ENCODE results near the gene NDUFB1.
A peak's percentile ranks its signal among the peaks of the same experiment; 100 is the strongest.

NDUFB1 gene

GRCh38 chr14:92122351-92122677, 808 bp upstream of the NDUFB1 start:
- Histone ChIP-seq H3K27me3 (ENCODE audit: insufficient read depth, poor library complexity, severe bottlenecking) (no peaks in the 10 kb centered on the region), H3K27ac (replicated peaks) (peak overlapping the region; percentile 99), H3K4me3 (replicated peaks; ENCODE audit: insufficient read depth, low read length) (peak overlapping the region; percentile 81)
- no peak; the same call in 1 of the 2 replicates for TF ChIP-seq SPI1 (IDR thresholded peaks at IDR 0.05; ENCODE audit: borderline replicate concordance, low read depth)
- TF ChIP-seq POLR2AphosphoS5 (IDR thresholded peaks at IDR 0.05; ENCODE audit: low read depth) = no peak
- TF ChIP-seq, protein P1, sequence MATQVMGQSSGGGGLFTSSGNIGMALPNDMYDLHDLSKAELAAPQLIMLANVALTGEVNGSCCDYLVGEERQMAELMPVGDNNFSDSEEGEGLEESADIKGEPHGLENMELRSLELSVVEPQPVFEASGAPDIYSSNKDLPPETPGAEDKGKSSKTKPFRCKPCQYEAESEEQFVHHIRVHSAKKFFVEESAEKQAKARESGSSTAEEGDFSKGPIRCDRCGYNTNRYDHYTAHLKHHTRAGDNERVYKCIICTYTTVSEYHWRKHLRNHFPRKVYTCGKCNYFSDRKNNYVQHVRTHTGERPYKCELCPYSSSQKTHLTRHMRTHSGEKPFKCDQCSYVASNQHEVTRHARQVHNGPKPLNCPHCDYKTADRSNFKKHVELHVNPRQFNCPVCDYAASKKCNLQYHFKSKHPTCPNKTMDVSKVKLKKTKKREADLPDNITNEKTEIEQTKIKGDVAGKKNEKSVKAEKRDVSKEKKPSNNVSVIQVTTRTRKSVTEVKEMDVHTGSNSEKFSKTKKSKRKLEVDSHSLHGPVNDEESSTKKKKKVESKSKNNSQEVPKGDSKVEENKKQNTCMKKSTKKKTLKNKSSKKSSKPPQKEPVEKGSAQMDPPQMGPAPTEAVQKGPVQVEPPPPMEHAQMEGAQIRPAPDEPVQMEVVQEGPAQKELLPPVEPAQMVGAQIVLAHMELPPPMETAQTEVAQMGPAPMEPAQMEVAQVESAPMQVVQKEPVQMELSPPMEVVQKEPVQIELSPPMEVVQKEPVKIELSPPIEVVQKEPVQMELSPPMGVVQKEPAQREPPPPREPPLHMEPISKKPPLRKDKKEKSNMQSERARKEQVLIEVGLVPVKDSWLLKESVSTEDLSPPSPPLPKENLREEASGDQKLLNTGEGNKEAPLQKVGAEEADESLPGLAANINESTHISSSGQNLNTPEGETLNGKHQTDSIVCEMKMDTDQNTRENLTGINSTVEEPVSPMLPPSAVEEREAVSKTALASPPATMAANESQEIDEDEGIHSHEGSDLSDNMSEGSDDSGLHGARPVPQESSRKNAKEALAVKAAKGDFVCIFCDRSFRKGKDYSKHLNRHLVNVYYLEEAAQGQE (IDR thresholded peaks at IDR 0.05; ENCODE audit: insufficient replicate concordance, low read depth) = no peak
- TF ChIP-seq, protein P2, sequence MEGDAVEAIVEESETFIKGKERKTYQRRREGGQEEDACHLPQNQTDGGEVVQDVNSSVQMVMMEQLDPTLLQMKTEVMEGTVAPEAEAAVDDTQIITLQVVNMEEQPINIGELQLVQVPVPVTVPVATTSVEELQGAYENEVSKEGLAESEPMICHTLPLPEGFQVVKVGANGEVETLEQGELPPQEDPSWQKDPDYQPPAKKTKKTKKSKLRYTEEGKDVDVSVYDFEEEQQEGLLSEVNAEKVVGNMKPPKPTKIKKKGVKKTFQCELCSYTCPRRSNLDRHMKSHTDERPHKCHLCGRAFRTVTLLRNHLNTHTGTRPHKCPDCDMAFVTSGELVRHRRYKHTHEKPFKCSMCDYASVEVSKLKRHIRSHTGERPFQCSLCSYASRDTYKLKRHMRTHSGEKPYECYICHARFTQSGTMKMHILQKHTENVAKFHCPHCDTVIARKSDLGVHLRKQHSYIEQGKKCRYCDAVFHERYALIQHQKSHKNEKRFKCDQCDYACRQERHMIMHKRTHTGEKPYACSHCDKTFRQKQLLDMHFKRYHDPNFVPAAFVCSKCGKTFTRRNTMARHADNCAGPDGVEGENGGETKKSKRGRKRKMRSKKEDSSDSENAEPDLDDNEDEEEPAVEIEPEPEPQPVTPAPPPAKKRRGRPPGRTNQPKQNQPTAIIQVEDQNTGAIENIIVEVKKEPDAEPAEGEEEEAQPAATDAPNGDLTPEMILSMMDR (IDR thresholded peaks at IDR 0.05; ENCODE audit: insufficient read depth, low read length) = no peak
- TF ChIP-seq GABPA (IDR thresholded peaks at IDR 0.05; ENCODE audit: low read depth) = no peak
- DNase-seq (ENCODE audit: low read depth in 1 of 2, low spot score in 1 of 2) = no peak

GRCh38 chr14:92121207-92121669, 268 bp downstream of the NDUFB1 start:
- peak in 1 of 2 experiments; percentile 15 for DNase-seq (ENCODE audit: low read depth in 1 of 2, low spot score in 1 of 2)
- TF ChIP-seq, protein P1 (IDR thresholded peaks at IDR 0.05; ENCODE audit: insufficient replicate concordance, low read depth) = no peak
- TF ChIP-seq, protein P2 (IDR thresholded peaks at IDR 0.05; ENCODE audit: insufficient read depth, low read length) = no peak
- TF ChIP-seq GABPA (IDR thresholded peaks at IDR 0.05; ENCODE audit: low read depth) (no peak), POLR2AphosphoS5 (IDR thresholded peaks at IDR 0.05; ENCODE audit: low read depth) (no peak; the same call in 1 of the 2 replicates), SPI1 (IDR thresholded peaks at IDR 0.05; ENCODE audit: borderline replicate concordance, low read depth) (no peak)
- Histone ChIP-seq H3K27ac (replicated peaks) (peak overlapping the region; percentile 99), H3K27me3 (ENCODE audit: insufficient read depth, poor library complexity, severe bottlenecking) (no peaks in the 10 kb centered on the region), H3K4me3 (replicated peaks; ENCODE audit: insufficient read depth, low read length) (peak overlapping the region; percentile 81)

DNA sequence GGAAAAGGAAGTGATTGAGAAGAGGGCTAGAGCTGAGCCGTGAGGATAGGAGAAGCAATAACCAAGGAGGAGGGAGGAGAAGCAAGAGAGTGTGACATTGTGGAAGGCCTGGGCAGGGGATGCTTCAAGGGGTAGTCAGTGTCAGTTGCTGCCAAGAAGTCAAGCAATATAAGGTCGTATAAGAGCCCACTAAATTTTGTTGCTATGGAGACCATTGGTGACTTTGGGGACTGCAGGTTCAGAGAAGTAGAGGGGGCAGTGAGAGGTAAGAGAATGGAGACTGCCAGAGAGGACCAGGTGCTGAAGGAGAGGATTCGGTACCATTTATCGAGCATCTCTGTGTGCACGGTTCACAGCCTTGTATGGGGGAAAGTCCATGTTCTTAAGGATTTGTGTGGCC, 12.0 kb downstream of the NDUFB1 start:
- Histone ChIP-seq H3K4me3 (replicated peaks; ENCODE audit: insufficient read depth, low read length) (no peak overlapping the region), H3K27me3 (ENCODE audit: insufficient read depth, poor library complexity, severe bottlenecking) (no peaks in the 10 kb centered on the region), H3K27ac (replicated peaks) (no peak overlapping the region)
- TF ChIP-seq POLR2AphosphoS5 (IDR thresholded peaks at IDR 0.05; ENCODE audit: low read depth) = no peak
- TF ChIP-seq, protein P1 (IDR thresholded peaks at IDR 0.05; ENCODE audit: insufficient replicate concordance, low read depth) = no peak
- no peak for TF ChIP-seq GABPA (IDR thresholded peaks at IDR 0.05; ENCODE audit: low read depth)
- TF ChIP-seq, protein P2 (IDR thresholded peaks at IDR 0.05; ENCODE audit: insufficient read depth, low read length) = no peak
- no peak for TF ChIP-seq SPI1 (IDR thresholded peaks at IDR 0.05; ENCODE audit: borderline replicate concordance, low read depth)
- DNase-seq (ENCODE audit: low read depth in 1 of 2, low spot score in 1 of 2) = no peak

All from HL-60 (cell line).